ENCODE data around the gene ASXL2. TPM values are rescaled to one million over a fixed set of nuclear protein-coding genes. Genes with fewer than 3 reads are reported as not detected.

The ASXL2 gene
- total RNA-seq, 1 donor from 2014 or later: 32.7 TPM

- DNase-seq (ENCODE audit: extremely low spot score, unreplicated experiment): no peak
- Mint-ChIP-seq H3K4me3 (ENCODE audit: unreplicated experiment) (no peak overlapping the region), H3K27ac (ENCODE audit: unreplicated experiment) (no peak overlapping the region), H3K4me1 (ENCODE audit: unreplicated experiment) (peaks cover 2% of the 10 kb centered on the region), H3K27me3 (ENCODE audit: unreplicated experiment) (peaks cover 5% of the 10 kb centered on the region), H3K9me3 (ENCODE audit: unreplicated experiment) (no peaks in the 10 kb centered on the region), H3K36me3 (ENCODE audit: unreplicated experiment) (no peaks in the 10 kb centered on the region)
- TF ChIP-seq CTCF (IDR thresholded peaks at IDR 0.05): no peak
These were observed 17.3 kb upstream of the ASXL2 start for GRCh38 chr2:25895610-25896009.

DNA sequence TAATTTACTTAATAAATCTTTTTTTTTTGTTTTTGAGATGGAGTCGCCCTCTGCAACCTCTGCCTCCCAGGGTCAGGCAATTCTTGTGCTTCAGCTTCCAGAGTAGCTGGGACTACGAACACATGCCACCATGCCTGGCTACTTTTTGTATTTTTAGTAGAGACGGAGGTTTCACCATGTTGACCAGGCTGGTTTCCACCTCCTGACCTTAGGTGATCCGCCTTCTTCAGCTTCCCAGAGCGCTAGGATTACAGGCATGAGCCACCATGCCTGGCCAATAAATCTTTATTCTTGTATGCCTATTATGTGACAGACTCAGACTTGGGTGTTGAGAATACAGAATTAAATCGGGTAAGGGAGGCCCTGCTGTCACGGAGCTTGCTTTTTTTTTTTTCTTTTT lies 16.7 kb upstream of the ASXL2 start:
- H3K9me3 Mint-ChIP-seq (ENCODE audit: unreplicated experiment): no peaks in the 10 kb centered on the region
- no peak overlapping the region for H3K4me3 Mint-ChIP-seq (ENCODE audit: unreplicated experiment)
- TF ChIP-seq CTCF (IDR thresholded peaks at IDR 0.05): no peak
- peaks cover 2% of the 10 kb centered on the region for H3K4me1 Mint-ChIP-seq (ENCODE audit: unreplicated experiment)
- H3K27ac Mint-ChIP-seq (ENCODE audit: unreplicated experiment): no peak overlapping the region
- no peak for DNase-seq (ENCODE audit: extremely low spot score, unreplicated experiment)
- H3K36me3 Mint-ChIP-seq (ENCODE audit: unreplicated experiment): no peaks in the 10 kb centered on the region
- peaks cover 5% of the 10 kb centered on the region for H3K27me3 Mint-ChIP-seq (ENCODE audit: unreplicated experiment)

GRCh38 chr2:25894135-25894830 lies 16.0 kb upstream of the ASXL2 start:
- Mint-ChIP-seq H3K9me3 (ENCODE audit: unreplicated experiment) (no peaks in the 10 kb centered on the region), H3K27me3 (ENCODE audit: unreplicated experiment) (peaks cover 5% of the 10 kb centered on the region), H3K36me3 (ENCODE audit: unreplicated experiment) (no peaks in the 10 kb centered on the region), H3K4me1 (ENCODE audit: unreplicated experiment) (peaks cover 2% of the 10 kb centered on the region), H3K4me3 (ENCODE audit: unreplicated experiment) (no peak overlapping the region), H3K27ac (ENCODE audit: unreplicated experiment) (no peak overlapping the region)
- DNase-seq (ENCODE audit: extremely low spot score, unreplicated experiment): no peak
- TF ChIP-seq CTCF (IDR thresholded peaks at IDR 0.05): no peak

DNA sequence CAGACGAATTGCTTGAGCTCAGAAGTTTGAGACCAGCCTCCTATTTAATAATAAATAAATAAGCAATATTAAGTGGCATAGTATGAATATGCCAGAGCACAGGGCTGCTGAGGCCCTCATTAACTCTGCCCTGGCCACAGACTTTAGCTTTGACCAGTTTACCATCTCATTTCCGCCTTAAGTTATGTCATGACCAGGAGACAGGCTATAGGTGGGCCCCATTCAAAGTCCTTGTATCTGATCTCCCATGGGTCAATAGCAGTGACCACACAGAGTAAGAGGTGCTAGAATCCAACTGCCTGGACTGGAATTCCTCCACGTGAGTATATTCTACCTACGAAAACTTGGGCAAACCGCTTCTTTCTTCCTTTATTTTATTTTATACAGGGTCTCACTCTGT lies 13.4 kb upstream of the ASXL2 start:
- Mint-ChIP-seq H3K36me3 (ENCODE audit: unreplicated experiment) (no peaks in the 10 kb centered on the region), H3K27me3 (ENCODE audit: unreplicated experiment) (peaks cover 5% of the 10 kb centered on the region), H3K27ac (ENCODE audit: unreplicated experiment) (no peak overlapping the region), H3K4me3 (ENCODE audit: unreplicated experiment) (no peak overlapping the region), H3K9me3 (ENCODE audit: unreplicated experiment) (no peaks in the 10 kb centered on the region), H3K4me1 (ENCODE audit: unreplicated experiment) (peaks cover 2% of the 10 kb centered on the region)
- no peak for TF ChIP-seq CTCF (IDR thresholded peaks at IDR 0.05)
- no peak for DNase-seq (ENCODE audit: extremely low spot score, unreplicated experiment)

GRCh38 chr2:25887624-25888242 lies 9.4 kb upstream of the ASXL2 start:
- Mint-ChIP-seq H3K4me1 (ENCODE audit: unreplicated experiment) (no peaks in the 10 kb centered on the region), H3K9me3 (ENCODE audit: unreplicated experiment) (no peaks in the 10 kb centered on the region), H3K4me3 (ENCODE audit: unreplicated experiment) (no peak overlapping the region), H3K27ac (ENCODE audit: unreplicated experiment) (no peak overlapping the region), H3K27me3 (ENCODE audit: unreplicated experiment) (no peaks in the 10 kb centered on the region), H3K36me3 (ENCODE audit: unreplicated experiment) (no peaks in the 10 kb centered on the region)
- DNase-seq (ENCODE audit: extremely low spot score, unreplicated experiment): no peak
- TF ChIP-seq CTCF (IDR thresholded peaks at IDR 0.05): no peak
